Mucosa of descending colon (tissue), 3 donors: ENCODE data around the gene MED15. TPM values are rescaled to one million over a fixed set of nuclear protein-coding genes. Genes with fewer than 3 reads are reported as not detected.

Source experiments
- ATAC-seq: fragments of 200-7000 bp; cut with Tn5 transposase; one replicate; pipeline ENCODE4 v1.9.1; 2020; ENCODE audit warnings: mild to moderate bottlenecking, moderate library complexity
- DNase-seq, 3 donors: peaks; one replicate each; pipeline ENCODE4 v3.0.0-alpha.2; 2020
- H3K36me3 ChIP-seq: fragments of 200-600 bp; one replicate; pipeline ENCODE4 v1.8.0; 2021; ENCODE audit warnings: low read depth, mild to moderate bottlenecking
- H3K4me1 ChIP-seq: fragments of 200-600 bp; one replicate; pipeline ENCODE4 v1.8.0; 2021; ENCODE audit warnings: low read depth, mild to moderate bottlenecking
- H3K4me3 ChIP-seq: fragments of 200-600 bp; one replicate; pipeline ENCODE4 v1.8.0; 2021; ENCODE audit warnings: mild to moderate bottlenecking
- H3K9me3 ChIP-seq: fragments of 200-600 bp; one replicate; pipeline ENCODE4 v1.8.0; 2021; ENCODE audit warnings: mild to moderate bottlenecking
- CTCF ChIP-seq: fragments of 200-600 bp; IDR thresholded peaks from one replicate; pipeline ENCODE4 v1.8.0; 2022; ENCODE audit warnings: antibody characterized with exemption, mild to moderate bottlenecking
- intact Hi-C, 2 donors: fragments of 100-400 bp; cut with DNase I in 1 of 2; cut with micrococcal nuclease in 1 of 2; formaldehyde crosslinking; loops; one replicate each; pipeline versions ENCODE4 v1.11.0 to v1.11.1; 2022; cut with DNase I, micrococcal nuclease
- total RNA-seq, 3 donors: library from RNA; stranded (reverse); fragmentation: NEBNext Ultra II Directional in 2 of 3; extraction: Animal tissue kit (Norgen Biotek cat#: 25700) in 2 of 3; gene quantifications; one replicate each; pipeline versions ENCODE4 v1.2.1 to v1.2.4, GENCODE V29; 2021 to 2023
- donor health status: DM: no; HTN: no; CAD: no; lungs with moderate emphysema.
- donor health status: DM: no; HTN: no; CAD: no.
- donor health status: DM: no; HTN: yes; CAD: no.

Gene MED15
- total RNA-seq, 3 donors from 2014 or later, result 99.9 to 125 (median 114) TPM

GRCh38 chr22:20463324-20464095, 43.9 kb upstream of the MED15 start:
- DNase-seq (peak in 2 of 3 donors; percentile 32 to 52), ATAC-seq (peak; percentile 81)
- Histone ChIP-seq H3K9me3 (no peaks in the 10 kb centered on the region), H3K4me1 (no peaks in the 10 kb centered on the region), H3K36me3 (no peaks in the 10 kb centered on the region), H3K4me3 (no peak overlapping the region)
- no peak for TF ChIP-seq CTCF
- intact Hi-C loops, result no loop called here

GRCh38 chr22:20464096-20464614, 43.3 kb upstream of the MED15 start:
- H3K9me3 ChIP-seq, result no peaks in the 10 kb centered on the region
- H3K4me1 ChIP-seq, result no peaks in the 10 kb centered on the region
- DNase-seq (peak in 1 of 3 donors; percentile 71), ATAC-seq (peak; percentile 80)
- no peaks in the 10 kb centered on the region for H3K36me3 ChIP-seq
- no peak for TF ChIP-seq CTCF
- H3K4me3 ChIP-seq, result no peak overlapping the region
- intact Hi-C loops, result no loop called here

GRCh38 chr22:20464912-20465758, 42.3 kb upstream of the MED15 start:
- intact Hi-C loops, result no loop called here
- no peak for ATAC-seq
- no peak overlapping the region for H3K4me3 ChIP-seq
- H3K9me3 ChIP-seq, result no peaks in the 10 kb centered on the region
- H3K36me3 ChIP-seq, result no peaks in the 10 kb centered on the region
- no peaks in the 10 kb centered on the region for H3K4me1 ChIP-seq
- TF ChIP-seq CTCF, result no peak
- no peak for DNase-seq

GRCh38 chr22:20465759-20466077, 41.7 kb upstream of the MED15 start:
- ATAC-seq, result no peak
- TF ChIP-seq CTCF, result no peak
- H3K4me1 ChIP-seq, result no peaks in the 10 kb centered on the region
- no peak for DNase-seq
- H3K9me3 ChIP-seq, result no peaks in the 10 kb centered on the region
- no peak overlapping the region for H3K4me3 ChIP-seq
- intact Hi-C loops, result no loop called here
- no peaks in the 10 kb centered on the region for H3K36me3 ChIP-seq

GRCh38 chr22:20466659-20467379, 40.6 kb upstream of the MED15 start:
- DNase-seq, result no peak
- no peaks in the 10 kb centered on the region for H3K36me3 ChIP-seq
- intact Hi-C loops, result no loop called here
- no peak for TF ChIP-seq CTCF
- no peak for ATAC-seq
- no peaks in the 10 kb centered on the region for H3K4me1 ChIP-seq
- H3K4me3 ChIP-seq, result no peak overlapping the region
- no peaks in the 10 kb centered on the region for H3K9me3 ChIP-seq
